HepG2 (cell line): ENCODE data around the gene B3GNT9. TPM values are rescaled to one million over a fixed set of nuclear protein-coding genes. Genes with fewer than 3 reads are reported as not detected.

Experiments
- ELF1 ChIP-seq: sonication (generic); formaldehyde crosslinking; IDR thresholded peaks from 2 replicates; pipeline ENCODE4 v1.4.0; 2020; ENCODE audit warnings: missing genetic modification reagents
- FOXP4 ChIP-seq: sonication (generic); formaldehyde crosslinking; IDR thresholded peaks from 2 replicates; pipeline ENCODE4 v1.4.0; 2020; ENCODE audit warnings: missing genetic modification reagents
- GZF1 ChIP-seq: sonication (generic); formaldehyde crosslinking; IDR thresholded peaks from 2 replicates; pipeline ENCODE4 v1.5.1; 2020; ENCODE audit warnings: mild to moderate bottlenecking, missing genetic modification reagents
- MAZ ChIP-seq, 2 experiments: sonication (generic) in 1 of 2; formaldehyde crosslinking in 1 of 2; IDR thresholded peaks; 2 replicates each; pipeline versions ENCODE4 v1.5.0 to v1.6.1; 2012 to 2020; ENCODE audit warnings: low read depth in 2 of 2, mild to moderate bottlenecking in 2 of 2, borderline replicate concordance in 1 of 2, improper control_type of control experiment in 1 of 2, low read length in 1 of 2, missing genetic modification reagents in 1 of 2, moderate library complexity in 1 of 2
- PHF21A ChIP-seq: sonication (generic); formaldehyde crosslinking; IDR thresholded peaks from 2 replicates; pipeline ENCODE4 v1.5.0; 2020; ENCODE audit warnings: mild to moderate bottlenecking, missing genetic modification reagents
- SMC3 ChIP-seq: IDR thresholded peaks from 2 replicates; pipeline ENCODE4 v1.6.1; 2011; ENCODE audit warnings: low read length, improper control_type of control experiment
- THAP8 ChIP-seq: sonication (generic); formaldehyde crosslinking; IDR thresholded peaks from 2 replicates; pipeline ENCODE4 v1.5.1; 2020; ENCODE audit warnings: missing genetic modification reagents, mild to moderate bottlenecking, borderline replicate concordance
- TP53 ChIP-seq: sonication (generic); formaldehyde crosslinking; conservative IDR thresholded peaks from 2 replicates; pipeline ENCODE4 v1.4.0; 2020; ENCODE audit warnings: missing genetic modification reagents
- WIZ ChIP-seq: sonication (generic); formaldehyde crosslinking; IDR thresholded peaks from 2 replicates; pipeline ENCODE4 v1.5.1; 2020; ENCODE audit warnings: mild to moderate bottlenecking, missing genetic modification reagents
- ZNF256 ChIP-seq: sonication (generic); formaldehyde crosslinking; conservative IDR thresholded peaks from 2 replicates; pipeline ENCODE4 v1.4.0; 2020; ENCODE audit warnings: missing genetic modification reagents
- ZNF274 ChIP-seq: sonication (generic); formaldehyde crosslinking; IDR thresholded peaks from 2 replicates; pipeline ENCODE4 v1.5.1; 2020; ENCODE audit warnings: mild to moderate bottlenecking, missing genetic modification reagents
- ZNF770 ChIP-seq: sonication (generic); formaldehyde crosslinking; IDR thresholded peaks from 2 replicates; pipeline ENCODE4 v1.5.0; 2020; ENCODE audit warnings: mild to moderate bottlenecking, missing genetic modification reagents
- ZNF800 ChIP-seq: sonication (generic); formaldehyde crosslinking; IDR thresholded peaks from 2 replicates; pipeline ENCODE4 v1.4.0; 2020; ENCODE audit warnings: missing genetic modification reagents
- ZSCAN25 ChIP-seq: sonication (generic); formaldehyde crosslinking; IDR thresholded peaks from 2 replicates; pipeline ENCODE4 v1.8.0; 2022; ENCODE audit warnings: mild to moderate bottlenecking, missing genetic modification reagents
- polyA plus RNA-seq, 8 experiments: library from polyadenylated mRNA; depleted of rRNA in 3 of 8; stranded (reverse) in 7 of 8; unstranded in 1 of 8; fragments of >200 nt; fragmentation: Illumina TruSeq in 4 of 8; extraction: Trizol in 4 of 8; gene quantifications; 2 replicates each; pipeline versions ENCODE4 v1.2.1 to v1.2.3, GENCODE V29; 2011 to 2016; ENCODE audit warnings: low read depth in 4 of 8, missing spikeins in 1 of 8, mixed read lengths in 1 of 8; ENCODE audit not compliant: insufficient read depth in 1 of 8
- total RNA-seq, 5 experiments: library from RNA; depleted of rRNA; stranded (reverse); fragments of >200 nt; fragmentation: Illumina TruSeq; extraction: Trizol; gene quantifications; 2 replicates each; pipeline ENCODE4 v1.2.3, GENCODE V29; 2016; ENCODE audit warnings: low read depth in 1 of 5
- TF ChIP-seq, protein P1 (sequence below): sonication (generic); formaldehyde crosslinking; IDR thresholded peaks from 2 replicates; pipeline ENCODE4 v1.9.0; 2022; ENCODE audit warnings: missing genetic modification reagents, mild to moderate bottlenecking, borderline replicate concordance
- TF ChIP-seq, protein P2 (sequence below): sonication (generic); formaldehyde crosslinking; IDR thresholded peaks from 2 replicates; pipeline ENCODE4 v1.5.0; 2020; ENCODE audit warnings: missing genetic modification reagents, mild to moderate bottlenecking, borderline replicate concordance

Gene B3GNT9
- total and polyA plus RNA-seq, 2 of the 13 experiments (the other 11 are each of a cell fraction or from before 2014, with no cell fraction given), result 1.5 to 3.1 TPM

GRCh38 chr16:67184995-67185650 lies 34.3 kb upstream of the B3GNT9 start (continued):
- TF ChIP-seq ZSCAN25 (CRISPR knock-in tag) (peak; percentile 82; the same call in 1 of the 2 replicates), TP53 (no peak; the same call in 1 of the 2 replicates), PHF21A (CRISPR knock-in tag) (peak; percentile 20; the same call in 1 of the 2 replicates), FOXP4 (CRISPR knock-in tag) (peak; percentile 74), GZF1 (CRISPR knock-in tag) (peak; percentile 91; the same call in 1 of the 2 replicates), MAZ (IDR thresholded peaks at IDR 0.05; ENCODE audit: borderline replicate concordance, low read depth, low read length) (peak; percentile 75; the same call in 1 of the 2 replicates), MAZ (CRISPR knock-in tag; IDR thresholded peaks at IDR 0.05; ENCODE audit: low read depth) (peak; percentile 89), ZNF800 (CRISPR knock-in tag) (0 out of 2 replicates have a peak, but pooled peaks have one; percentile 73), WIZ (CRISPR knock-in tag) (peak; percentile 95; the same call in 1 of the 2 replicates), ZNF256 (CRISPR knock-in tag) (peak; percentile 90; the same call in 1 of the 2 replicates), ELF1 (peak; percentile 67; the same call in 1 of the 2 replicates), SMC3 (peak; percentile 80; the same call in 1 of the 2 replicates), THAP8 (no peak), ZNF274 (peak; percentile 95), ZNF770 (CRISPR knock-in tag) (peak; percentile 40; the same call in 1 of the 2 replicates)
- TF ChIP-seq, protein P1, sequence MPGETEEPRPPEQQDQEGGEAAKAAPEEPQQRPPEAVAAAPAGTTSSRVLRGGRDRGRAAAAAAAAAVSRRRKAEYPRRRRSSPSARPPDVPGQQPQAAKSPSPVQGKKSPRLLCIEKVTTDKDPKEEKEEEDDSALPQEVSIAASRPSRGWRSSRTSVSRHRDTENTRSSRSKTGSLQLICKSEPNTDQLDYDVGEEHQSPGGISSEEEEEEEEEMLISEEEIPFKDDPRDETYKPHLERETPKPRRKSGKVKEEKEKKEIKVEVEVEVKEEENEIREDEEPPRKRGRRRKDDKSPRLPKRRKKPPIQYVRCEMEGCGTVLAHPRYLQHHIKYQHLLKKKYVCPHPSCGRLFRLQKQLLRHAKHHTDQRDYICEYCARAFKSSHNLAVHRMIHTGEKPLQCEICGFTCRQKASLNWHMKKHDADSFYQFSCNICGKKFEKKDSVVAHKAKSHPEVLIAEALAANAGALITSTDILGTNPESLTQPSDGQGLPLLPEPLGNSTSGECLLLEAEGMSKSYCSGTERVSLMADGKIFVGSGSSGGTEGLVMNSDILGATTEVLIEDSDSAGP, result peak; percentile 87
- TF ChIP-seq, protein P2, sequence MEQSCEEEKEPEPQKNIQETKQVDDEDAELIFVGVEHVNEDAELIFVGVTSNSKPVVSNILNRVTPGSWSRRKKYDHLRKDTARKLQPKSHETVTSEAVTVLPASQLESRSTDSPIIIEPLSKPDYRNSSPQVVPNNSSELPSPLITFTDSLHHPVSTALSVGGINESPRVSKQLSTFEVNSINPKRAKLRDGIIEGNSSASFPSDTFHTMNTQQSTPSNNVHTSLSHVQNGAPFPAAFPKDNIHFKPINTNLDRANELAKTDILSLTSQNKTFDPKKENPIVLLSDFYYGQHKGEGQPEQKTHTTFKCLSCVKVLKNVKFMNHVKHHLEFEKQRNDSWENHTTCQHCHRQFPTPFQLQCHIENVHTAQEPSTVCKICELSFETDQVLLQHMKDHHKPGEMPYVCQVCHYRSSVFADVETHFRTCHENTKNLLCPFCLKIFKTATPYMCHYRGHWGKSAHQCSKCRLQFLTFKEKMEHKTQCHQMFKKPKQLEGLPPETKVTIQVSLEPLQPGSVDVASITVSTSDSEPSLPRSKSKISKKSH (CRISPR knock-in tag), result peak; percentile 96
